GM23248 (cell line): Measurements from ENCODE around the gene IL1F10. TPM values are rescaled to one million over a fixed set of nuclear protein-coding genes. Genes with fewer than 3 reads are reported as not detected.

Experiments
- DNase-seq: peaks from one replicate; pipeline ENCODE4 v3.0.0-alpha.2; 2015
- H2AFZ ChIP-seq: fragments of 200-600 bp; sonication (generic); 2 replicates; pipeline ENCODE4 v1.6.1; 2016; ENCODE audit warnings: antibody characterized with exemption
- H3F3A ChIP-seq: fragments of 200-600 bp; sonication (generic); 2 replicates; pipeline ENCODE4 v1.6.1; 2016; ENCODE audit warnings: mild to moderate bottlenecking, antibody characterized with exemption, mixed run types; ENCODE audit not compliant: insufficient read depth
- H3K27ac ChIP-seq: fragments of 200-600 bp; sonication (generic); 2 replicates; pipeline ENCODE4 v1.5.1; 2016; ENCODE audit warnings: mild to moderate bottlenecking
- H3K27me3 ChIP-seq: fragments of 200-600 bp; sonication (generic); replicated peaks from 2 replicates; pipeline ENCODE4 v1.6.1; 2016; ENCODE audit warnings: mild to moderate bottlenecking; ENCODE audit not compliant: insufficient read depth
- H3K36me3 ChIP-seq: fragments of 200-600 bp; sonication (generic); 2 replicates; pipeline ENCODE4 v1.6.1; 2016; ENCODE audit warnings: low read depth, mild to moderate bottlenecking
- H3K4me1 ChIP-seq: fragments of 200-600 bp; sonication (generic); 2 replicates; pipeline ENCODE4 v1.6.1; 2016; ENCODE audit warnings: mild to moderate bottlenecking; ENCODE audit not compliant: insufficient read depth
- H3K4me2 ChIP-seq: fragments of 200-600 bp; sonication (generic); one replicate; pipeline ENCODE4 v1.6.1; 2016; ENCODE audit warnings: mild to moderate bottlenecking; ENCODE audit not compliant: unreplicated experiment
- H3K4me3 ChIP-seq: fragments of 200-600 bp; sonication (generic); 2 replicates; pipeline ENCODE4 v1.5.1; 2016; ENCODE audit warnings: mild to moderate bottlenecking
- H3K79me2 ChIP-seq: fragments of 200-600 bp; sonication (generic); 2 replicates; pipeline ENCODE4 v1.6.1; 2016; ENCODE audit warnings: mild to moderate bottlenecking; ENCODE audit not compliant: insufficient read depth
- H3K9ac ChIP-seq: fragments of 200-600 bp; sonication (generic); 2 replicates; pipeline ENCODE4 v1.6.1; 2016; ENCODE audit warnings: mild to moderate bottlenecking
- H3K9me2 ChIP-seq: fragments of 200-600 bp; sonication (generic); 2 replicates; pipeline ENCODE4 v1.6.1; 2016; ENCODE audit warnings: mixed run types, mild to moderate bottlenecking, moderate library complexity; ENCODE audit not compliant: insufficient read depth
- H3K9me3 ChIP-seq: fragments of 200-600 bp; sonication (generic); one replicate; pipeline ENCODE4 v1.6.1; 2017; ENCODE audit warnings: low read depth
- H4K20me1 ChIP-seq: fragments of 200-600 bp; sonication (generic); 2 replicates; pipeline ENCODE4 v1.6.0; 2016; ENCODE audit not compliant: insufficient read depth
- EZH2 ChIP-seq: fragments of 200-600 bp; sonication (generic); IDR thresholded peaks from 2 replicates; pipeline ENCODE4 v1.6.1; 2018; ENCODE audit warnings: antibody characterized with exemption, mild to moderate bottlenecking; ENCODE audit not compliant: insufficient read depth, poor library complexity, severe bottlenecking
- EZH2phosphoT487 ChIP-seq: fragments of 200-600 bp; sonication (generic); IDR thresholded peaks from 2 replicates; pipeline ENCODE4 v1.6.1; 2018; ENCODE audit warnings: antibody characterized with exemption, moderate library complexity, mild to moderate bottlenecking, low read depth; ENCODE audit not compliant: insufficient read depth
- WGBS, 2 experiments: methylation state at CpG; one replicate each; pipeline ENCODE4 v1.1.6; 2015 to 2017; ENCODE audit warnings: low lambda C conversion rate in 2 of 2, low coverage in 1 of 2; ENCODE audit errors: missing lambda C conversion rate in 2 of 2; 5-methylcytosine and 5-hydroxymethylcytosine counted together
- in situ Hi-C: fragments of 300-500 bp; cut with MboI; formaldehyde crosslinking; loops from 2 replicates; pipeline ENCODE4 v1.15.0; 2020
- polyA plus RNA-seq: library from polyadenylated mRNA; unstranded; fragments of >200 nt; fragmentation: Nextera tagmentation; extraction: Ambion mirVana; gene quantifications from 2 replicates; pipeline ENCODE4 v1.2.1, GENCODE V29; 2016
- total RNA-seq: library from RNA; depleted of rRNA; stranded (reverse); fragments of >200 nt; shearing (Covaris generic); gene quantifications from 2 replicates; pipeline ENCODE4 v1.2.3, GENCODE V29; 2014

IL1F10 gene
- total and polyA plus RNA-seq, 2 experiments from 2014 or later = not detected

DNA sequence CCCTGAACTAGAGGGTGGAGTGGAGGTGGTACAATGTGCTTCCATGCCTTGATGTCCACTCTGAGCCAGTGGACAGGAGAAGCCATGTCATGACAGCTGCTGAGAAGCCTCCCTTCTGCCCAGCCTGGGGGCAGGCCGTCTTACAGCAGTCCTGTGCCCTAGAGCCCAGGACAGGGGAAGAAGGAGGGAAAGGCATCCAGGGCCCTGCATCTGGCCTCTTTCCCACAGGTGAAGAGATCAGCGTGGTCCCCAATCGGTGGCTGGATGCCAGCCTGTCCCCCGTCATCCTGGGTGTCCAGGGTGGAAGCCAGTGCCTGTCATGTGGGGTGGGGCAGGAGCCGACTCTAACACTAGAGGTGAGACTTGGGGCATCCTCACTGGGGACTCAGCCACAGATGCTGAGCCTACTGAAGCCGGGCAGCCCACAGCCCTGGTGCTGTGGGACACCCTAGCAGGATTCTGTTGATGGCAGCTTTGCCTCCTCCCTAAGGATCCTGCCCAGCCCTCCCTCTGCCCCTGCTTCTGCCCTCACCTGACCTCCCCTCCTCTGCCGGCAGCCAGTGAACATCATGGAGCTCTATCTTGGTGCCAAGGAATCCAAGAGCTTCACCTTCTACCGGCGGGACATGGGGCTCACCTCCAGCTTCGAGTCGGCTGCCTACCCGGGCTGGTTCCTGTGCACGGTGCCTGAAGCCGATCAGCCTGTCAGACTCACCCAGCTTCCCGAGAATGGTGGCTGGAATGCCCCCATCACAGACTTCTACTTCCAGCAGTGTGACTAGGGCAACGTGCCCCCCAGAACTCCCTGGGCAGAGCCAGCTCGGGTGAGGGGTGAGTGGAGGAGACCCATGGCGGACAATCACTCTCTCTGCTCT lies 5.6 kb upstream of the IL1F10 start:
- peaks cover 22% of the 10 kb centered on the region for H3K27me3 ChIP-seq
- H3F3A ChIP-seq = no peaks in the 10 kb centered on the region
- no peaks in the 10 kb centered on the region for H3K9me3 ChIP-seq
- no peak overlapping the region for H3K27ac ChIP-seq
- no peak for DNase-seq
- H3K4me1 ChIP-seq = 0 out of 2 replicates have a peak, but pooled peaks cover 5% of the 10 kb centered on the region
- H3K36me3 ChIP-seq = no peaks in the 10 kb centered on the region
- no peak overlapping the region for H3K4me3 ChIP-seq
- no peak overlapping the region for H3K4me2 ChIP-seq
- TF ChIP-seq EZH2phosphoT487 (no peak), EZH2 (no peak)
- no peaks in the 10 kb centered on the region for H4K20me1 ChIP-seq
- no peak overlapping the region for H3K9ac ChIP-seq
- no peak overlapping the region for H2AFZ ChIP-seq
- in situ Hi-C loops = no loop called here
- WGBS, 2 experiments = 59 to 60% methylated on average over 12 to 18 of the region's 18 CpGs
- H3K79me2 ChIP-seq = no peaks in the 10 kb centered on the region
- no peaks in the 10 kb centered on the region for H3K9me2 ChIP-seq

DNA sequence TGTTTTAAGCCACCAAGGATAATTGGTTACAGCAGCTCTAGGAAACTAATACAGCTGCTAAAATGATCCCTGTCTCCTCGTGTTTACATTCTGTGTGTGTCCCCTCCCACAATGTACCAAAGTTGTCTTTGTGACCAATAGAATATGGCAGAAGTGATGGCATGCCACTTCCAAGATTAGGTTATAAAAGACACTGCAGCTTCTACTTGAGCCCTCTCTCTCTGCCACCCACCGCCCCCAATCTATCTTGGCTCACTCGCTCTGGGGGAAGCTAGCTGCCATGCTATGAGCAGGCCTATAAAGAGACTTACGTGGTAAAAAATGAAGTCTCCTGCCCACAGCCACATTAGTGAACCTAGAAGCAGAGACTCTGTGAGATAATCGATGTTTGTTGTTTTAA lies 3.5 kb upstream of the IL1F10 start:
- H3K4me2 ChIP-seq = no peak overlapping the region
- H3K27me3 ChIP-seq = peaks cover 15% of the 10 kb centered on the region
- H3K27ac ChIP-seq = no peak overlapping the region
- 27 to 29% methylated on average over 5 of the region's 5 CpGs for WGBS, 2 experiments
- H3K79me2 ChIP-seq = no peaks in the 10 kb centered on the region
- no peaks in the 10 kb centered on the region for H3K9me2 ChIP-seq
- no peak overlapping the region for H3K4me3 ChIP-seq
- H3K36me3 ChIP-seq = no peaks in the 10 kb centered on the region
- no peaks in the 10 kb centered on the region for H4K20me1 ChIP-seq
- TF ChIP-seq EZH2 (no peak), EZH2phosphoT487 (no peak)
- H3K4me1 ChIP-seq = peaks cover 16% of the 10 kb centered on the region
- in situ Hi-C loops = no loop called here
- H3K9me3 ChIP-seq = no peaks in the 10 kb centered on the region
- no peak overlapping the region for H2AFZ ChIP-seq
- no peak for DNase-seq
- H3F3A ChIP-seq = no peaks in the 10 kb centered on the region
- no peak overlapping the region for H3K9ac ChIP-seq

DNA sequence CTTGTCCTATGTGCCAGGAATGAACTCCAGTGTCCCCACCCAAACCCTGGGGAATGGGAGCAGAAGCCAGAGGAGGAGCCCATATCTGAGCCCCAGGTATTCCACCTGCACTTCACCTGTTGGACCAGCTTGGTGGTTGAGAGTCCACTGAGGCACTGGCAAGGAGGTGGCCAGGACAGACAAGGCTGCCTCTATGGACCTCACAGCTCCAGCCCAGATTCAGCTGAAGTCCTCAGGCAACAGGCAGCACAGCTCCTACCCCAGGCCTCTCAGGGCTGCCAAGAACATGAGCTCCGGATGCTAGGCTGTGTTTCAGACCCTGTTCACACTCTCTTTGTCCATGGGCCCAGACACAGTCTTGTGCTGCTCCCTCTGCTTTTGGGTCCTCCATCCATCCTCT lies 2.9 kb upstream of the IL1F10 start:
- Histone ChIP-seq H3K4me1 (peaks cover 22% of the 10 kb centered on the region), H3F3A (peaks cover 5% of the 10 kb centered on the region; the same call in 1 of the 2 replicates), H3K36me3 (no peaks in the 10 kb centered on the region), H3K27me3 (peaks cover 14% of the 10 kb centered on the region), H3K79me2 (no peaks in the 10 kb centered on the region), H3K9ac (no peak overlapping the region), H3K9me2 (no peaks in the 10 kb centered on the region), H3K4me2 (no peak overlapping the region), H2AFZ (no peak overlapping the region), H3K4me3 (no peak overlapping the region), H4K20me1 (no peaks in the 10 kb centered on the region), H3K9me3 (no peaks in the 10 kb centered on the region), H3K27ac (no peak overlapping the region)
- no peak for DNase-seq
- TF ChIP-seq EZH2phosphoT487 (no peak), EZH2 (no peak)
- in situ Hi-C loops = no loop called here
- 19 to 40% methylated on average over 1 of the region's 1 CpG for WGBS, 2 experiments

DNA sequence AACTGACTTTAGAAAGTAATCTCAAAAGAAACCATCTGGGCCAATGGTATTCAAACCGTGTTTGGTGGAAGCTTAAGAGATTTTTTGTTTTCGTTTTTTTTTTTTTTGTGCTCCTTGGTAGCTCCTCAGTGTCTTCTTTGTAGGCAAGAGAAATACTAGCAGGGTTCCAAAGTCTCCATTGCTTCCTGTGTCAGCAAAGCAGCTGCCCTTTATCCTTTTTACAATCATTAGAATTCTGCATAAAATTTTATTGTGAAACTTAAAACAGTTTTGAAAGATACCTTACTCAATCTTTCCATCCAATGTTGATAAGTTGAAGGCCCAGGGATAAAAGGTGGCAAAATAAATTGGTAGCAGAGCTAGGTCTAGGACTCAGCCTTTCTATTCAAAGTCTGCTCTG lies 479 bp downstream of the IL1F10 start:
- no peak for TF ChIP-seq EZH2
- TF ChIP-seq EZH2phosphoT487 = no peak
- H3K4me3 ChIP-seq = no peak overlapping the region
- H2AFZ ChIP-seq = no peak overlapping the region
- no peak overlapping the region for H3K4me2 ChIP-seq
- H3K9me2 ChIP-seq = no peaks in the 10 kb centered on the region
- H4K20me1 ChIP-seq = no peaks in the 10 kb centered on the region
- H3F3A ChIP-seq = peaks cover 5% of the 10 kb centered on the region; the same call in 1 of the 2 replicates
- 26 to 27% methylated on average over 2 of the region's 2 CpGs for WGBS, 2 experiments
- no peak overlapping the region for H3K9ac ChIP-seq
- H3K27me3 ChIP-seq = peaks cover 7% of the 10 kb centered on the region
- H3K4me1 ChIP-seq = peaks cover 19% of the 10 kb centered on the region
- DNase-seq = no peak
- H3K79me2 ChIP-seq = no peaks in the 10 kb centered on the region
- no peaks in the 10 kb centered on the region for H3K36me3 ChIP-seq
- H3K27ac ChIP-seq = no peak overlapping the region
- H3K9me3 ChIP-seq = no peaks in the 10 kb centered on the region
- in situ Hi-C loops = no loop called here
